ENCODE results near the gene CMTR1. TPM values are rescaled to one million over a fixed set of nuclear protein-coding genes. Genes with fewer than 3 reads are reported as not detected.

CMTR1 gene
- total RNA-seq, 6 experiments from 2014 or later = 15.6 to 22.3 (median 16.5) TPM

GRCh38 chr6:37525460-37526357 lies 92.7 kb downstream of the CMTR1 start:
- no peak for ATAC-seq
- WGBS (ENCODE audit: insufficient coverage, low coverage, low lambda C conversion rate, missing lambda C conversion rate) = 62% methylated on average over 11 of the region's 12 CpGs
- no peak overlapping the region for H3K4me3 ChIP-seq
- no peaks in the 10 kb centered on the region for H3K4me1 ChIP-seq
- H3K27me3 ChIP-seq = no peaks in the 10 kb centered on the region
- no peak for TF ChIP-seq CTCF (IDR thresholded peaks at IDR 0.05)
- TF ChIP-seq POLR2A (IDR thresholded peaks at IDR 0.05) = no peak
- H3K36me3 ChIP-seq = no peaks in the 10 kb centered on the region
- no peak overlapping the region for H3K27ac ChIP-seq
- no peaks in the 10 kb centered on the region for H3K9me3 ChIP-seq
- intact Hi-C loops (cut with DNase I) = no loop called here
- no peak for DNase-seq

GRCh38 chr6:37528541-37528940 lies 95.5 kb downstream of the CMTR1 start:
- 66% methylated on average over 7 of the region's 8 CpGs for WGBS (ENCODE audit: insufficient coverage, low coverage, low lambda C conversion rate, missing lambda C conversion rate)
- no peak for TF ChIP-seq POLR2A (IDR thresholded peaks at IDR 0.05)
- TF ChIP-seq CTCF (IDR thresholded peaks at IDR 0.05) = no peak

GRCh38 chr6:37530297-37530696 lies 97.3 kb downstream of the CMTR1 start:
- H3K36me3 ChIP-seq = no peaks in the 10 kb centered on the region
- intact Hi-C loops (cut with DNase I) = no loop called here
- no peak for TF ChIP-seq POLR2A (IDR thresholded peaks at IDR 0.05)
- TF ChIP-seq CTCF (IDR thresholded peaks at IDR 0.05) = no peak
- H3K4me1 ChIP-seq = no peaks in the 10 kb centered on the region
- DNase-seq = no peak
- no peak overlapping the region for H3K4me3 ChIP-seq
- no peak for ATAC-seq
- H3K9me3 ChIP-seq = no peaks in the 10 kb centered on the region
- WGBS (ENCODE audit: insufficient coverage, low coverage, low lambda C conversion rate, missing lambda C conversion rate) = 45% methylated on average over 3 of the region's 5 CpGs
- H3K27me3 ChIP-seq = no peaks in the 10 kb centered on the region
- no peak overlapping the region for H3K27ac ChIP-seq

More at GRCh38 chr6:37528541-37528940, 95.5 kb downstream of the CMTR1 start:
- ATAC-seq = no peak
- Histone ChIP-seq H3K36me3 (no peaks in the 10 kb centered on the region), H3K27me3 (no peaks in the 10 kb centered on the region), H3K4me1 (no peaks in the 10 kb centered on the region), H3K4me3 (no peak overlapping the region), H3K9me3 (no peaks in the 10 kb centered on the region), H3K27ac (no peak overlapping the region)
- DNase-seq = no peak
- intact Hi-C loops (cut with DNase I) = no loop called here

- ATAC-seq (no peak), DNase-seq (no peak)
- Histone ChIP-seq H3K27ac (no peak overlapping the region), H3K4me1 (peaks cover 0 to 5% (median 0%) of the 10 kb centered on the region in 4 donors), H3K27me3 (no peaks in the 10 kb centered on the region), H3K4me3 (no peak overlapping the region), H3K36me3 (no peaks in the 10 kb centered on the region), H3K9me3 (no peaks in the 10 kb centered on the region)
- TF ChIP-seq POLR2A (IDR thresholded peaks at IDR 0.05) (no peak), CTCF (IDR thresholded peaks at IDR 0.05) (no peak)
- 78% methylated on average over 2 of the region's 4 CpGs for WGBS (ENCODE audit: insufficient coverage, low coverage, low lambda C conversion rate, missing lambda C conversion rate)
- intact Hi-C loops (cut with DNase I) = no loop called here
Observed at GRCh38 chr6:37531026-37531425, 98.0 kb downstream of the CMTR1 start.

Other genes with a start within 250 kb of the CMTR1 start
- gene TBC1D22B, start 175.4 kb upstream of the CMTR1 start, total RNA-seq = 1 to 10 TPM; 1.3 to 4.0 (median 2.8) TPM
- 1 to 10 TPM in 2 of 6 experiments, under 1 TPM in 3, not detected in 1; 0.15 to 5.2 (median 0.92) TPM for gene TMEM217, start 175.1 kb upstream of the CMTR1 start, total RNA-seq
- gene RNF8, start 79.2 kb upstream of the CMTR1 start, total RNA-seq = 1 to 10 TPM; 4.3 to 7.1 (median 6.1) TPM
- gene CCDC167, start 66.7 kb downstream of the CMTR1 start, total RNA-seq = 100 to 1,000 TPM in 1 of 6 experiments, 10 to 100 TPM in 5; 16.5 to 103 (median 26.9) TPM